Activated T-helper 2 cell treated with anti-CD3 and anti-CD28 coated beads, Interferon-gamma antibody, Interleukin-2, Interleukin-4, amounts not matched to agents 10 μg/mL and 5 μg/mL and 100 μg/mL, durations not matched to agents 14 hours and 24 hours and 36 hours (primary cell): Measurements from ENCODE around the gene NOD2. TPM values are rescaled to one million over a fixed set of nuclear protein-coding genes. Genes with fewer than 3 reads are reported as not detected.

Source experiments
- DNase-seq: peaks from one replicate; pipeline ENCODE4 v3.0.0; 2021; ENCODE audit warnings: low spot score
- H3K27ac Mint-ChIP-seq: one replicate; pipeline ENCODE4 v1.8.0; 2021; ENCODE audit warnings: mixed read lengths
- H3K27me3 Mint-ChIP-seq: one replicate; pipeline ENCODE4 v1.8.0; 2021; ENCODE audit warnings: low read depth, mixed read lengths
- H3K36me3 Mint-ChIP-seq: one replicate; pipeline ENCODE4 v1.8.0; 2021; ENCODE audit warnings: low read depth, mixed read lengths
- H3K4me1 Mint-ChIP-seq: one replicate; pipeline ENCODE4 v1.8.0; 2021; ENCODE audit warnings: low read depth, mixed read lengths
- H3K4me3 Mint-ChIP-seq: one replicate; pipeline ENCODE4 v1.8.0; 2021; ENCODE audit warnings: low read depth, mild to moderate bottlenecking, moderate library complexity, mixed read lengths
- H3K9me3 Mint-ChIP-seq: one replicate; pipeline ENCODE4 v1.8.0; 2021; ENCODE audit warnings: mixed read lengths
- intact Hi-C: fragments of 100-400 bp; cut with micrococcal nuclease; formaldehyde crosslinking; loops from one replicate; pipeline ENCODE4 v1.15.1; 2023
- total RNA-seq: library from RNA; stranded (reverse); gene quantifications from 2 replicates; pipeline ENCODE4 v1.2.3, GENCODE V29; 2022

NOD2 gene
- total RNA-seq, 1 donor from 2014 or later = 8.8 TPM

DNA sequence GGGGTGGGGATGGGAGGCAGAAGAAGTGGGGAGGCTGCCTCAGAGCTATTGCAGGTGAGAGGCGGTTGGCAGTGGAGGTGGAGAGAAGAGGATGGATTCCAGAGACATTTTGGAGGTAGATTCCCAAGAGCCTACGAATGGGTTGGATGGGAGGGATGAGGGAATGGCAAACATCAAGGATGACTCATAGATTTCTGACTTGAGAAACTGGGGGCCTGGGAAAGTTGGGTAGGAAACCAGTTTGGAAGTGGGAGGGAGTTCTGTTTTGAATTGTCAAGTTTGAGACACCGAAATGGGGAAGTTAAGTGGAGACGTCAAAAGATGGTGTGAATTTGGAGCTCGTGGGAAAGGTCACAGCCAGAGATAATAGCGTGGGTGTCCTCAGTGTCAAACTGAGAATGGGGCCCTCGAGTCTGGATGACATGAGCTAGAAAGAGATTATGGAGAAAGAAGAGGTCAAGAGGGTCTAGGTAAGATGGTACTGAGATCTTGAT lies 42.3 kb downstream of the NOD2 start:
- no peak overlapping the region for H3K4me3 Mint-ChIP-seq
- peaks cover 52% of the 10 kb centered on the region for H3K4me1 Mint-ChIP-seq
- H3K36me3 Mint-ChIP-seq = peaks cover 17% of the 10 kb centered on the region
- H3K27ac Mint-ChIP-seq = peak overlapping the region; percentile 50
- H3K27me3 Mint-ChIP-seq = no peaks in the 10 kb centered on the region
- DNase-seq = no peak
- no peaks in the 10 kb centered on the region for H3K9me3 Mint-ChIP-seq
- intact Hi-C loops = loop anchor here (1.0 kb wide), 1 partner anchor 26 kb away; no protein-coding TSS in a partner anchor

DNA sequence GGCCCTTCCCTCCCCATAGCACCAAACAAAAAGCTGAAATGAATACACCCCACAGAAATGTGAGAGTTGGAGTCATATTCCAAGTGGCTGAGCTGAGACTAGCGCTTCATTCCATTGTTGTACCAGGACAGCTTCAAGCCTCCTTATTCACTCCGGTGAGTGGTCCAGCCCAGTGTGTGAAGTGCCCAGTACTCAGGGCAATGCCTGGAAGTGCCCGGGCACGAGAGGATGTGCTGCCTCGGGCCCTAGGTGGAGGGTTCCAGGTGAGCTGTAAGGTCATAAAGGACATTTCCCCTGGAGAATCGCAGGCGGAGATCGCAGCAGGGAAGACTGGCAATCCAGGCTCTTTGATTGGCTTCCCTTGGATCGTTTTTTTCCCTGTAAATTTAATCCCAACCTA lies 43.0 kb downstream of the NOD2 start:
- Mint-ChIP-seq H3K4me3 (no peak overlapping the region), H3K4me1 (peaks cover 55% of the 10 kb centered on the region)
- intact Hi-C loops = loop anchor here (1.0 kb wide), 1 partner anchor 27 kb away; no protein-coding TSS in a partner anchor

GRCh38 chr16:50737420-50737959 lies 44.1 kb downstream of the NOD2 start:
- H3K27me3 Mint-ChIP-seq = no peaks in the 10 kb centered on the region
- DNase-seq = no peak
- intact Hi-C loops = no loop called here
- no peak overlapping the region for H3K27ac Mint-ChIP-seq
- peaks cover 46% of the 10 kb centered on the region for H3K4me1 Mint-ChIP-seq
- no peak overlapping the region for H3K4me3 Mint-ChIP-seq
- H3K36me3 Mint-ChIP-seq = peaks cover 4% of the 10 kb centered on the region
- no peaks in the 10 kb centered on the region for H3K9me3 Mint-ChIP-seq

More for the DNA sequence above, 43.0 kb downstream of the NOD2 start:
- no peak for DNase-seq
- Mint-ChIP-seq H3K9me3 (no peaks in the 10 kb centered on the region), H3K36me3 (peaks cover 9% of the 10 kb centered on the region), H3K27ac (no peak overlapping the region), H3K27me3 (no peaks in the 10 kb centered on the region)

GRCh38 chr16:50739031-50739430 lies 45.6 kb downstream of the NOD2 start:
- intact Hi-C loops = no loop called here
- Mint-ChIP-seq H3K27ac (no peak overlapping the region), H3K4me1 (peaks cover 52% of the 10 kb centered on the region), H3K36me3 (peaks cover 16% of the 10 kb centered on the region), H3K4me3 (no peak overlapping the region), H3K9me3 (no peaks in the 10 kb centered on the region), H3K27me3 (no peaks in the 10 kb centered on the region)
- no peak for DNase-seq

DNA sequence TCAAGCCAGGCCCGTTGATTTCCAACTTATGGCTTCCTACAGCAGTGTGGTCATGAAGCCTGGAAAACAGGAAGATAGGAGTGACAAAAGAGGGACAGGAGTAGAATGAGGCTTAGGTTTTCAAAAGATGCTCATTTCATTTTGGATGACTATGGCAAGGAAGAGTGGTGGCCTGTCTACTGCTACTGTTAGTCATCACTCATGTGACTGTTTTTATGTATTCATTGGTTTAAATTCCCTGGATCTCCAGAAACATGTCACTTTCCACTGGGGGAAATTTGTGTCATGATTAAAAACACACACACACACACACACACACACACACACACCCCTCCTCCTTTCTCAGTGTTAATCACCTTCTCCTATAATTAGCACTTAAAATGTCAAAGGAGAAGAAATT lies 47.3 kb downstream of the NOD2 start:
- Mint-ChIP-seq H3K36me3 (peaks cover 30% of the 10 kb centered on the region), H3K9me3 (no peaks in the 10 kb centered on the region), H3K4me3 (peak overlapping the region; percentile 83), H3K27ac (peak overlapping the region; percentile 95), H3K27me3 (no peaks in the 10 kb centered on the region), H3K4me1 (peaks cover 55% of the 10 kb centered on the region)
- no peak for DNase-seq
- intact Hi-C loops = loop anchor here (2.0 to 10.0 kb wide), 4 partner anchors 403 to 716 kb away; partner anchors contain the start of genes CNEP1R1, HEATR3 and TENT4B

- peaks cover 49% of the 10 kb centered on the region for H3K4me1 Mint-ChIP-seq
- peak overlapping the region; percentile 95 for H3K27ac Mint-ChIP-seq
- no peak for DNase-seq
- no peaks in the 10 kb centered on the region for H3K9me3 Mint-ChIP-seq
- no peaks in the 10 kb centered on the region for H3K27me3 Mint-ChIP-seq
- peak overlapping the region; percentile 83 for H3K4me3 Mint-ChIP-seq
- intact Hi-C loops = loop anchor here (2.0 to 10.0 kb wide), 4 partner anchors 404 to 717 kb away; partner anchors contain the start of genes CNEP1R1, HEATR3 and TENT4B
- H3K36me3 Mint-ChIP-seq = peaks cover 34% of the 10 kb centered on the region
These were observed 47.9 kb downstream of the NOD2 start for GRCh38 chr16:50741225-50741780.

GRCh38 chr16:50741781-50742575 lies 48.6 kb downstream of the NOD2 start, which contains the start of gene CYLD:
TSS of gene CYLD (plus strand) at chr16:50742086. CDS start at chr16:50749699, 7,613 bp downstream.
- DNase-seq = peak; percentile 100
- no peaks in the 10 kb centered on the region for H3K27me3 Mint-ChIP-seq

GRCh38 chr16:50742576-50743200 lies 49.3 kb downstream of the NOD2 start:
- Mint-ChIP-seq H3K9me3 (no peaks in the 10 kb centered on the region), H3K4me1 (peaks cover 45% of the 10 kb centered on the region), H3K27ac (peak overlapping the region; percentile 94), H3K4me3 (peak overlapping the region; percentile 90), H3K27me3 (no peaks in the 10 kb centered on the region), H3K36me3 (peaks cover 41% of the 10 kb centered on the region)
- DNase-seq = peak; percentile 45
- intact Hi-C loops = loop anchor here (5.0 to 10.0 kb wide), 3 partner anchors 405 to 718 kb away; partner anchors contain the start of genes CNEP1R1 and HEATR3

More at GRCh38 chr16:50741781-50742575, 48.6 kb downstream of the NOD2 start, which contains the start of gene CYLD:
- intact Hi-C loops = loop anchor here (2.0 to 10.0 kb wide), 4 partner anchors 405 to 717 kb away; partner anchors contain the start of genes CNEP1R1, HEATR3 and TENT4B
- Mint-ChIP-seq H3K27ac (peak within 1 kb of the TSS; percentile 95), H3K4me1 (peaks cover 43% of the 10 kb centered on the region), H3K4me3 (peak within 1 kb of the TSS; percentile 90), H3K9me3 (no peaks in the 10 kb centered on the region), H3K36me3 (peaks cover 36% of the 10 kb centered on the region)

- Mint-ChIP-seq H3K27me3 (no peaks in the 10 kb centered on the region), H3K36me3 (peaks cover 45% of the 10 kb centered on the region)
These were observed 50.3 kb downstream of the NOD2 start for GRCh38 chr16:50743581-50744225.

DNA sequence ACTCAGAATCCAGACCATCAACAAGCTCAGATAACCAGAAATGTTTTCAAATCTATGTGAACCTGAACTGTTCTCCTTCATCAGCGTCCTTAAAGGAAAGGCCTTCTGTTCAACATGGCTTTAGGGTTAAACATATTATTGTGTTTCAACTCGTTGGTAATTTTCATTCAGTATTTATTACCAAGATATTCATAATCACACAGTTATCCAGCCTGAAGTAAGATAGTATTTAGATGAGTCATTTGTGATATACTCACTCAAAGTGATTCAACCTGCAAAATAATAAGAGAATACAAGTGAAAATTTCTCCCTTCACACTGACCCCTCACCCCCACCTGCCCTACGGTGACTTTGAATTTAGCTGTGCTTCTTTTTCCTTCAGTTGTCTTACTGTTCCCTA lies 51.5 kb downstream of the NOD2 start:
- no peak for DNase-seq
- Mint-ChIP-seq H3K27ac (peak overlapping the region; percentile 94), H3K36me3 (peaks cover 54% of the 10 kb centered on the region), H3K9me3 (no peaks in the 10 kb centered on the region), H3K4me1 (peaks cover 54% of the 10 kb centered on the region), H3K4me3 (peak overlapping the region; percentile 90), H3K27me3 (no peaks in the 10 kb centered on the region)
- intact Hi-C loops = loop anchor here (2.0 to 10.0 kb wide), 7 partner anchors 36 to 720 kb away; partner anchors contain the start of genes ADCY7, CNEP1R1, HEATR3 and NKD1

More at GRCh38 chr16:50743581-50744225, 50.3 kb downstream of the NOD2 start:
- H3K4me1 Mint-ChIP-seq = peaks cover 49% of the 10 kb centered on the region
- H3K27ac Mint-ChIP-seq = peak overlapping the region; percentile 94
- H3K9me3 Mint-ChIP-seq = no peaks in the 10 kb centered on the region
- DNase-seq = no peak
- H3K4me3 Mint-ChIP-seq = peak overlapping the region; percentile 90
- intact Hi-C loops = loop anchor here (2.0 to 10.0 kb wide), 4 partner anchors 37 to 719 kb away; partner anchors contain the start of genes CNEP1R1 and HEATR3

GRCh38 chr16:50745940-50746339 lies 52.5 kb downstream of the NOD2 start:
- Mint-ChIP-seq H3K9me3 (no peaks in the 10 kb centered on the region), H3K27ac (peak overlapping the region; percentile 94), H3K36me3 (peaks cover 64% of the 10 kb centered on the region), H3K4me1 (peaks cover 54% of the 10 kb centered on the region), H3K27me3 (no peaks in the 10 kb centered on the region), H3K4me3 (peak overlapping the region; percentile 90)
- intact Hi-C loops = loop anchor here (2.0 to 10.0 kb wide), 8 partner anchors 35 to 721 kb away; partner anchors contain the start of genes ADCY7, BRD7, CNEP1R1 and HEATR3
- DNase-seq = no peak
